Measurements from ENCODE around the gene CEBPZOS. TPM values are rescaled to one million over a fixed set of nuclear protein-coding genes. Genes with fewer than 3 reads are reported as not detected.

CEBPZOS gene
- total and polyA plus RNA-seq, 2 of the 8 experiments (the other 6 are each of a cell fraction or from before 2014, with no cell fraction given): 27.3 to 43.5 TPM

GRCh38 chr2:37173741-37174140, 22.6 kb upstream of the CEBPZOS start:
- H3K56ac ChIP-seq (replicated peaks; ENCODE audit: insufficient read length, low read depth, low read length): no peak overlapping the region
- no peak overlapping the region for H4K8ac ChIP-seq (ENCODE audit: extremely low read depth, insufficient read depth, low read length)
- H2BK20ac ChIP-seq (ENCODE audit: low read length): 0 out of 2 replicates have a peak overlapping the region, but pooled peaks have one; percentile 52
- H3K79me1 ChIP-seq (ENCODE audit: low read depth, low read length): no peaks in the 10 kb centered on the region
- no peak for FAIRE-seq
- H2AFZ ChIP-seq (ENCODE audit: low read length): peak overlapping the region; percentile 81; the same call in 1 of the 2 replicates
- no peak overlapping the region for H3K27ac ChIP-seq (ENCODE audit: low read depth, low read length)
- no peaks in the 10 kb centered on the region for H3K23me2 ChIP-seq (ENCODE audit: low read depth, low read length)
- ChIA-PET POLR2A (ENCODE audit: partially characterized antibody) (no interaction called here), CTCF (ENCODE audit: partially characterized antibody) (no interaction called here)
- H3K18ac ChIP-seq (ENCODE audit: extremely low read depth, low read length): no peak overlapping the region
- H3K9me3 ChIP-seq (ENCODE audit: insufficient read depth in 2 of 2, low read depth in 1 of 2, low read length in 1 of 2): no peaks in the 10 kb centered on the region; a peak in 1 of 4 replicates
- H3K27me3 ChIP-seq (replicated peaks in 1 of 4; ENCODE audit: control insufficient read depth in 3 of 4, extremely low read depth in 1 of 4, insufficient read depth in 3 of 4, low read length in 3 of 4): no peaks in the 10 kb centered on the region
- H3K4me1 ChIP-seq (replicated peaks in 1 of 4; ENCODE audit: control insufficient read depth in 3 of 4, insufficient read depth in 4 of 4, low read length in 3 of 4): no peaks in the 10 kb centered on the region
- H2BK5ac ChIP-seq (ENCODE audit: low read depth, low read length): no peak overlapping the region
- no peak for TF ChIP-seq JUND (IDR thresholded peaks at IDR 0.05; ENCODE audit: low read length)
- no peak for TF ChIP-seq MAX (IDR thresholded peaks at IDR 0.05)
- no peak for TF ChIP-seq SRF (IDR thresholded peaks at IDR 0.05; ENCODE audit: low read depth, low read length)
- no peak for TF ChIP-seq CTCF (IDR thresholded peaks at IDR 0.05; ENCODE audit: control extremely low read depth in 1 of 3, insufficient read depth in 1 of 3, low read depth in 1 of 3, low read length in 3 of 3)
- no peak for TF ChIP-seq KDM4A (IDR thresholded peaks at IDR 0.05; ENCODE audit: low read depth, low read length, severe bottlenecking)
- no peak for TF ChIP-seq JUN (IDR thresholded peaks at IDR 0.05; ENCODE audit: low read depth, low read length)
- DNase-seq (ENCODE audit: low read depth in 1 of 2, low spot score in 2 of 2): no peak
- H3K4ac ChIP-seq (replicated peaks; ENCODE audit: insufficient read length, low read depth, low read length): no peak overlapping the region
- no peak overlapping the region for H2AK5ac ChIP-seq (ENCODE audit: low read depth, low read length)
- no peak overlapping the region for H4K5ac ChIP-seq (ENCODE audit: insufficient read length, low read depth, low read length)
- H3K4me2 ChIP-seq (ENCODE audit: insufficient read depth in 1 of 2, low read depth in 2 of 2, low read length in 2 of 2): no peak overlapping the region
- no peak overlapping the region for H3K9ac ChIP-seq (replicated peaks in 1 of 4; ENCODE audit: extremely low read depth in 1 of 4, low read depth in 3 of 4, low read length in 3 of 4)
- no peaks in the 10 kb centered on the region for H3K79me2 ChIP-seq (ENCODE audit: control insufficient read depth in 1 of 2, insufficient read depth in 2 of 2, low read length in 2 of 2)
- no peak overlapping the region for H2BK120ac ChIP-seq (replicated peaks; ENCODE audit: low read depth, low read length)
- no peak overlapping the region for H3K14ac ChIP-seq (ENCODE audit: insufficient read length)
- WGBS, 2 experiments (ENCODE audit: extremely low coverage in 1 of 2, insufficient coverage in 1 of 2, insufficient read length in 1 of 2, insufficient replicate concordance in 2 of 2, low coverage in 1 of 2, low lambda C conversion rate in 2 of 2, missing lambda C conversion rate in 1 of 2): 73% methylated on average over 1 of the region's 1 CpG; no CpG with 5 or more reads in 1 of the 2 experiments
- no peak overlapping the region for H3K23ac ChIP-seq (ENCODE audit: insufficient read length)
- no peak overlapping the region for H2BK12ac ChIP-seq (ENCODE audit: low read depth, low read length)
- no peak overlapping the region for H2BK15ac ChIP-seq (ENCODE audit: low read length)
- H3K36me3 ChIP-seq (ENCODE audit: control insufficient read depth in 2 of 4, insufficient read depth in 4 of 4, low read length in 3 of 4): no peaks in the 10 kb centered on the region
- peak overlapping the region; percentile 44 for H4K91ac ChIP-seq (replicated peaks; ENCODE audit: insufficient read length, low read length)
- H3K4me3 ChIP-seq (ENCODE audit: extremely low read depth in 1 of 4, insufficient read depth in 2 of 4, low read depth in 3 of 4, low read length in 4 of 4): no peak overlapping the region
- no peaks in the 10 kb centered on the region for H4K20me1 ChIP-seq (replicated peaks in 1 of 2; ENCODE audit: control insufficient read depth in 1 of 2, insufficient read depth in 2 of 2, low read length in 2 of 2)

Data from H1 (cell line).